ENCODE results near the gene APRT.
"Not testable (repeated sequence)": the region's sequence is repeated elsewhere in the genome, so short reads cannot be mapped to it uniquely, and the experiment has no call there.

Gene APRT

DNA sequence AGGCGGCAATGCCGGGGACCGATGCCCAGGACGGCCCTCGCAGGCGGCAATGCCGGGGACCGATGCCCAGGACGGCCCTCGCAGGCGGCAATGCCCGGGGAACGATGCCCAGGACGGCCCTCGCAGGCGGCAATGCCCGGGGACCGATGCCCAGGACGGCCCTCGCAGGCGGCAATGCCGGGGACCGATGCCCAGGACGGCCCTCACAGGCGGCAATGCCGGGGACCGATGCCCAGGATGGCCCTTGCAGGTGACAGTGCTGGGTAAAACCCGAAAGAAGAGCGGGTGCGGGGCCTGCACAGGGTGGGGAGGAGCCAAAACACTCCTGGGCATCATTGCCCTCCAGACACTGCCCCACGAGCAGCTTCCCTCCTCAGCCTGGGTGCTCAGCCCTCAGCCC lies 11.9 kb upstream of the APRT start:
- H3K14ac ChIP-seq (ENCODE audit: low read length in 2 of 2); H3K4ac ChIP-seq (ENCODE audit: low read depth in 1 of 2, low read length in 2 of 2); DNase-seq; H3K27ac ChIP-seq (ENCODE audit: low read length, poor library complexity, severe bottlenecking); H2BK12ac ChIP-seq (ENCODE audit: low read length in 2 of 2); H3K18ac ChIP-seq (ENCODE audit: low read depth in 1 of 2, low read length in 2 of 2); H3K27me3 ChIP-seq (ENCODE audit: control insufficient read depth in 1 of 2, insufficient read depth in 1 of 2, low read length in 2 of 2); H3K4me1 ChIP-seq (ENCODE audit: control insufficient read depth, insufficient read depth, low read depth, low read length); H3K79me1 ChIP-seq (replicated peaks; ENCODE audit: low read length, poor library complexity, severe bottlenecking); H2BK120ac ChIP-seq (ENCODE audit: low read depth, low read length); H2AK5ac ChIP-seq (ENCODE audit: low read length, severe bottlenecking); H4K8ac ChIP-seq (ENCODE audit: low read length); H3K9ac ChIP-seq (ENCODE audit: low read length); H4K91ac ChIP-seq (ENCODE audit: low read length); H3K4me3 ChIP-seq (ENCODE audit: insufficient read depth in 1 of 2, low read depth in 1 of 2, low read length in 2 of 2); H2AFZ ChIP-seq (ENCODE audit: low read depth, low read length); H3K9me3 ChIP-seq (ENCODE audit: control insufficient read depth, low read length); H2BK5ac ChIP-seq (ENCODE audit: low read depth, low read length, poor library complexity, severe bottlenecking); H3K4me2 ChIP-seq (ENCODE audit: low read length, poor library complexity, severe bottlenecking); H2BK15ac ChIP-seq (ENCODE audit: low read depth, poor library complexity, severe bottlenecking); H3K23ac ChIP-seq (ENCODE audit: low read length in 2 of 2): not testable (repeated sequence)
- 95% methylated on average over 26 of the region's 31 CpGs for WGBS
- peaks cover 27 to 79% of the 10 kb centered on the region in 2 experiments for H3K36me3 ChIP-seq (ENCODE audit: control insufficient read depth in 1 of 2, insufficient read depth in 2 of 2, low read depth in 1 of 2, low read length in 2 of 2)

DNA sequence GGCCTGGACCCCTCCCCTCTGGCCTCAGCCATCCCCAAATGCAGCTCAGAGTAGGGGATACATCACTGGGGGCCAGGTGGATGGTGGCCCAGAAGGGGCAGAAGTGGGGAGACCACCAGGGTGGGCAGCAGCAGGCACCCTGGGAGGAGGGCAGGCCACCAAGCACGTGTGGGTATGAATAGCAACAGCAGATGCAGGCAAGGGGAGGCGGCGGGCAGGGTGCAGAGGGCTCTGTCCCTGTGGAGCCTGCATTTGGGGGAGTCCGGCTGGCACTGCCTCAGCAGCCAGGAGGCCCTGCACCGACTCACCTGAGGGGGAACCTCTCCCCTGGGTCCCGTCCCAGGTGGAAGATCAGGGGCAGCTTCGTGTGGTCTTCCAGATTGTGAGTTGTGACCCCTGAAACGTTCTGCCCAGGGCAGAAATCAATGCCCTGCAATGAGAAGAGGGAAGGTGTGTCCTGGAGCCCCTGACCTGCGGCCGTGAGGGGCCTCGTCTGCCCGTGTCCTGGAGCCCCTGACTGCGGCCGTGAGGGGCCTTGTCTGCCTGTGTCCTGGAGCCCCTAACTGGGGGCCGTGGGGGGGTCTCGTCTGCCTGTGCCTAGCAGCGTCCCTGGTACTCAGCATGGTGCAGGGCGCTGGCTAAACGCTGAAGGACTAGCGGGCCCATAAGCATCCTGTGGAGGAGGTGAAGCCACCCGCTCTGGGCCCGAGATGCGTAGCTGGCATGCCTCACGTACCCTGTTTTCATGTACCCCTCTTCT lies 10.7 kb upstream of the APRT start:
- Histone ChIP-seq H3K14ac (ENCODE audit: low read length in 2 of 2) (no peak overlapping the region), H2AK5ac (ENCODE audit: low read length, severe bottlenecking) (no peak overlapping the region), H2BK15ac (ENCODE audit: low read depth, poor library complexity, severe bottlenecking) (no peak overlapping the region), H2BK120ac (ENCODE audit: low read depth, low read length) (no peak overlapping the region), H3K9ac (ENCODE audit: low read length) (no peak overlapping the region), H3K9me3 (ENCODE audit: control insufficient read depth, low read length) (no peaks in the 10 kb centered on the region), H3K4ac (ENCODE audit: low read depth in 1 of 2, low read length in 2 of 2) (no peak overlapping the region), H3K27me3 (ENCODE audit: control insufficient read depth in 1 of 2, insufficient read depth in 1 of 2, low read length in 2 of 2) (no peaks in the 10 kb centered on the region), H3K18ac (ENCODE audit: low read depth in 1 of 2, low read length in 2 of 2) (no peak overlapping the region), H3K4me2 (ENCODE audit: low read length, poor library complexity, severe bottlenecking) (no peak overlapping the region), H3K27ac (ENCODE audit: low read length, poor library complexity, severe bottlenecking) (no peak overlapping the region), H3K23ac (ENCODE audit: low read length in 2 of 2) (no peak overlapping the region), H2BK5ac (ENCODE audit: low read depth, low read length, poor library complexity, severe bottlenecking) (no peak overlapping the region), H3K4me1 (ENCODE audit: control insufficient read depth, insufficient read depth, low read depth, low read length) (peaks cover 3% of the 10 kb centered on the region), H3K4me3 (ENCODE audit: insufficient read depth in 1 of 2, low read depth in 1 of 2, low read length in 2 of 2) (no peak overlapping the region), H4K8ac (ENCODE audit: low read length) (no peak overlapping the region), H3K79me1 (replicated peaks; ENCODE audit: low read length, poor library complexity, severe bottlenecking) (no peaks in the 10 kb centered on the region), H4K91ac (ENCODE audit: low read length) (no peak overlapping the region), H3K36me3 (ENCODE audit: control insufficient read depth in 1 of 2, insufficient read depth in 2 of 2, low read depth in 1 of 2, low read length in 2 of 2) (peaks cover 24 to 74% of the 10 kb centered on the region in 2 experiments), H2AFZ (ENCODE audit: low read depth, low read length) (no peak overlapping the region), H2BK12ac (ENCODE audit: low read length in 2 of 2) (no peak overlapping the region)
- 93% methylated on average over 23 of the region's 24 CpGs for WGBS
- no peak for DNase-seq

DNA sequence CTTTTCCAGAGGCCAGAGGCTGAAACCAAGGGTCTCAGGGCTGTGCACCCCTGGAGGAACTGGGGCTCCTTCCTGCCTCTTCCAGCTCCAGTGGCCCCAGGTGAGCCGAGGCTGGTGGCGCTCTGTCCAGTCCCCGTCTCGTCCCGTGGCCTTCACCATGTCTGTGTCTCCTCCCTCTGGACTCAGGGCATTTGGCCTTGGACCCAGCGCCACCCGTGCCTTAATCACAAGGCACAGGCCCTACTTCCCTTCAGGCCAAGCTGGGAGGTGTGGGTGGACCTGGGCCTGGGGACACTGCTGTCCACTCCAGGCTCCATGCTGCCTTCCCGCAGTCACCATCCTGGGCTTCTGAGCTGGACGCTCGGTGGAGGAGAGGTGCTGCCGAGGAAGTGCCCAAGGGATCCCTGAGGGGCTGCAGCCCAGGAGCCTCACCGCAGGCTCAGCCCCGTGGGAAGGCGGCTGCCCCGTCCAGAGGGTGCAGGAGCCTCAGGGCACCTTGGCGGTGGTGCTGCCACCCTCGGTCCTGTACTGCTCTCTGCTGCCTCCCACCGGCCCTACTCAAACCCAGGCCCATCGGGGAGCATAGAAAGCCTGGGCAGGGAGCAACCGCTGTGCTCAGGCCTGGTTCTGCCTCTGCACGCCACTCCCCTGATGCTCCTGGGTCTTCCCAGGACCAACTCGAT lies 9.6 kb upstream of the APRT start:
- DNase-seq: no peak
- no peak overlapping the region for H3K14ac ChIP-seq (ENCODE audit: low read length in 2 of 2)
- WGBS: 93% methylated on average over 22 of the region's 22 CpGs
- H3K23ac ChIP-seq (ENCODE audit: low read length in 2 of 2): no peak overlapping the region
- H2BK120ac ChIP-seq (ENCODE audit: low read depth, low read length): no peak overlapping the region
- no peak overlapping the region for H2BK15ac ChIP-seq (ENCODE audit: low read depth, poor library complexity, severe bottlenecking)
- H3K4ac ChIP-seq (ENCODE audit: low read depth in 1 of 2, low read length in 2 of 2): no peak overlapping the region
- H3K4me3 ChIP-seq (ENCODE audit: insufficient read depth in 1 of 2, low read depth in 1 of 2, low read length in 2 of 2): no peak overlapping the region
- no peak overlapping the region for H2BK5ac ChIP-seq (ENCODE audit: low read depth, low read length, poor library complexity, severe bottlenecking)
- H2AFZ ChIP-seq (ENCODE audit: low read depth, low read length): no peak overlapping the region
- peaks cover 3% of the 10 kb centered on the region for H3K4me1 ChIP-seq (ENCODE audit: control insufficient read depth, insufficient read depth, low read depth, low read length)
- H2AK5ac ChIP-seq (ENCODE audit: low read length, severe bottlenecking): no peak overlapping the region
- H4K91ac ChIP-seq (ENCODE audit: low read length): no peak overlapping the region
- no peak overlapping the region for H3K9ac ChIP-seq (ENCODE audit: low read length)
- no peaks in the 10 kb centered on the region for H3K27me3 ChIP-seq (ENCODE audit: control insufficient read depth in 1 of 2, insufficient read depth in 1 of 2, low read length in 2 of 2)
- no peak overlapping the region for H2BK12ac ChIP-seq (ENCODE audit: low read length in 2 of 2)
- no peaks in the 10 kb centered on the region for H3K79me1 ChIP-seq (replicated peaks; ENCODE audit: low read length, poor library complexity, severe bottlenecking)
- no peak overlapping the region for H3K4me2 ChIP-seq (ENCODE audit: low read length, poor library complexity, severe bottlenecking)
- no peaks in the 10 kb centered on the region for H3K9me3 ChIP-seq (ENCODE audit: control insufficient read depth, low read length)
- peaks cover 24 to 63% of the 10 kb centered on the region in 2 experiments for H3K36me3 ChIP-seq (ENCODE audit: control insufficient read depth in 1 of 2, insufficient read depth in 2 of 2, low read depth in 1 of 2, low read length in 2 of 2)
- no peak overlapping the region for H4K8ac ChIP-seq (ENCODE audit: low read length)
- no peak overlapping the region for H3K18ac ChIP-seq (ENCODE audit: low read depth in 1 of 2, low read length in 2 of 2)
- no peak overlapping the region for H3K27ac ChIP-seq (ENCODE audit: low read length, poor library complexity, severe bottlenecking)

DNA sequence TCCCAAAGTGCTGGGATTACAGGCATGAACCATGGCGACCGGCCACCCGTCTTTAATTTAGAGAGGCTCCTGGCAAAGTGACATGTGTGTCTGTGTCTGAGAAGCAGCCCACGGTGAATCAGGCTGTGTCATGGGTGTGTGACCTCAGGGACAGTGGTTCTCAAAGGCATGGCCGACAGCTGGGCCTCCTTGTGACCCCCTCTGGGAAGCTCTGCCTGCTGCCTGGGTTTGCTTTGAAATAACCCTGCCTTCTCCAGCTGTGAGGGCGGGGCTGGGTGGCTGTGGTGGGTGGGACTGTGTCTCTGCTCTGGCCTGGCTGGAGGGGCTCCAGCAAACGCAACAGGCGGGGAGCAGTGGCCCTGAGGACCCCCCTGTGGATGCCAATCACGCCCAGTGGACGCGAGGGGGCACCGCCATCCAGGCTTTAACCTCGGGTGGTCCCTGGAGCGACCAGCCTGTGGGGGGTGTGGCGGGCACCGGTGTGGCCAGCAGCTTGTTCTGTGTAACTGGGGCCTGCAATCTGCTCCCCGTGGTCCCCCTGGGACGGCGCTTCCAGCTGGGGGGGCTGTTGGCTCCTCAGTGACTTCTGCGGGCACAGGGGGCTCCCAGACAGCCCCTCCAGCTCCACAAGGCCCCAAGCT lies 8.8 kb upstream of the APRT start:
- Histone ChIP-seq H3K4me3 (ENCODE audit: insufficient read depth in 1 of 2, low read depth in 1 of 2, low read length in 2 of 2) (no peak overlapping the region), H3K4me2 (ENCODE audit: low read length, poor library complexity, severe bottlenecking) (no peak overlapping the region), H3K4ac (ENCODE audit: low read depth in 1 of 2, low read length in 2 of 2) (no peak overlapping the region), H2BK5ac (ENCODE audit: low read depth, low read length, poor library complexity, severe bottlenecking) (no peak overlapping the region), H3K9ac (ENCODE audit: low read length) (no peak overlapping the region), H3K18ac (ENCODE audit: low read depth in 1 of 2, low read length in 2 of 2) (no peak overlapping the region), H2BK120ac (ENCODE audit: low read depth, low read length) (no peak overlapping the region), H4K91ac (ENCODE audit: low read length) (no peak overlapping the region), H4K8ac (ENCODE audit: low read length) (no peak overlapping the region), H3K23ac (ENCODE audit: low read length in 2 of 2) (no peak overlapping the region), H3K14ac (ENCODE audit: low read length in 2 of 2) (no peak overlapping the region), H2BK15ac (ENCODE audit: low read depth, poor library complexity, severe bottlenecking) (no peak overlapping the region), H3K79me1 (replicated peaks; ENCODE audit: low read length, poor library complexity, severe bottlenecking) (no peaks in the 10 kb centered on the region), H3K9me3 (ENCODE audit: control insufficient read depth, low read length) (no peaks in the 10 kb centered on the region), H3K27ac (ENCODE audit: low read length, poor library complexity, severe bottlenecking) (no peak overlapping the region), H3K4me1 (ENCODE audit: control insufficient read depth, insufficient read depth, low read depth, low read length) (peaks cover 5% of the 10 kb centered on the region), H3K36me3 (ENCODE audit: control insufficient read depth in 1 of 2, insufficient read depth in 2 of 2, low read depth in 1 of 2, low read length in 2 of 2) (peaks cover 24 to 55% of the 10 kb centered on the region in 2 experiments), H2BK12ac (ENCODE audit: low read length in 2 of 2) (no peak overlapping the region), H2AFZ (ENCODE audit: low read depth, low read length) (no peak overlapping the region), H2AK5ac (ENCODE audit: low read length, severe bottlenecking) (no peak overlapping the region), H3K27me3 (ENCODE audit: control insufficient read depth in 1 of 2, insufficient read depth in 1 of 2, low read length in 2 of 2) (no peaks in the 10 kb centered on the region)
- DNase-seq: no peak
- 91% methylated on average over 20 of the region's 20 CpGs for whole genome bisulfite sequencing

All from mesenchymal stem cell (in vitro differentiated cells and primary cell).